GM12878 (cell line): Measurements from ENCODE around the gene NAA20. TPM values are rescaled to one million over a fixed set of nuclear protein-coding genes. Genes with fewer than 3 reads are reported as not detected.

Source experiments
- ATAC-seq: fragments of 200-7000 bp; cut with Tn5 transposase; 3 replicates; pipeline ENCODE4 v1.9.1; 2020; ENCODE audit warnings: mild to moderate bottlenecking, moderate library complexity
- BruUV-seq: library from RNA; stranded (reverse); fragments of 400-500 nt; replicated peaks from 2 replicates; lab custom pipeline; 2021; lab: Mats Ljungman, UMichigan
- CTCF ChIA-PET: fragments of 300-600 bp; sonication (Branson Sonifier 250); formaldehyde crosslinking; extraction: SDS; loops from one replicate; lab custom pipeline; 2021; ENCODE audit warnings: inconsistent platforms; lab: Yijun Ruan, JAX
- POLR2A ChIA-PET: fragments of 350-600 bp; formaldehyde crosslinking; extraction: SDS; loops from one replicate; lab custom pipeline; 2021; ENCODE audit warnings: inconsistent platforms; lab: Charles Lee
- RAD21 ChIA-PET: fragments of 300-600 bp; sonication (Branson Sonifier 250); formaldehyde crosslinking; loops from one replicate; lab custom pipeline; 2023; ENCODE audit warnings: antibody characterized with exemption; ENCODE audit not compliant: unreplicated experiment; lab: Charles Lee
- SMC1A ChIA-PET: fragments of 300-600 bp; sonication (Branson Sonifier 250); formaldehyde crosslinking; loops from one replicate; lab custom pipeline; 2023; ENCODE audit not compliant: unreplicated experiment, uncharacterized antibody; lab: Charles Lee
- DNase-seq: peaks from one replicate; pipeline ENCODE4 v3.0.0-alpha.2; 2011; ENCODE audit warnings: low read depth, low spot score
- FAIRE-seq: peaks from 3 replicates; lab custom pipeline; 2011; peaks lifted over from hg19 to GRCh38; lab: Jason Lieb, UNC
- H2AFZ ChIP-seq: 2 replicates; pipeline ENCODE4 v1.6.0; 2011; ENCODE audit warnings: low read depth, low read length, control low read depth; ENCODE audit not compliant: control insufficient read depth
- H3K27ac ChIP-seq: 2 replicates; pipeline ENCODE4 v1.5.1; 2011; ENCODE audit warnings: control low read depth; ENCODE audit not compliant: control insufficient read depth, insufficient read depth
- H3K27me3 ChIP-seq, 2 experiments: replicated peaks in 1 of 2; 2 replicates each; pipeline versions ENCODE4 v1.6.0 to v1.6.1; 2011; ENCODE audit warnings: low read length in 1 of 2; ENCODE audit not compliant: control insufficient read depth in 2 of 2, insufficient read depth in 2 of 2
- H3K36me3 ChIP-seq, 2 experiments: 2 replicates each; pipeline ENCODE4 v1.5.1; 2011; ENCODE audit warnings: low read length in 1 of 2; ENCODE audit not compliant: control insufficient read depth in 2 of 2, insufficient read depth in 2 of 2
- H3K4me1 ChIP-seq: 2 replicates; pipeline ENCODE4 v1.6.1; 2011; ENCODE audit warnings: mild to moderate bottlenecking, low read length, moderate library complexity, mixed read lengths; ENCODE audit not compliant: control insufficient read depth, insufficient read depth
- H3K4me2 ChIP-seq: 2 replicates; pipeline ENCODE4 v1.6.0; 2011; ENCODE audit warnings: control low read depth; ENCODE audit not compliant: control insufficient read depth, insufficient read depth
- H3K4me3 ChIP-seq: fragments of 200-600 bp; sonication (generic); 2 replicates; pipeline ENCODE4 v1.5.1; 2016
- H3K79me2 ChIP-seq: 2 replicates; pipeline ENCODE4 v1.6.0; 2011; ENCODE audit warnings: low read length; ENCODE audit not compliant: control insufficient read depth, insufficient read depth
- H3K9ac ChIP-seq: 2 replicates; pipeline ENCODE4 v1.8.0; 2011; ENCODE audit warnings: low read length, control low read depth, mixed read lengths; ENCODE audit not compliant: control insufficient read depth, insufficient read depth
- H3K9me3 ChIP-seq: replicated peaks from 3 replicates; pipeline ENCODE4 v1.5.1; 2011; ENCODE audit warnings: mild to moderate bottlenecking, low read length; ENCODE audit not compliant: control insufficient read depth, insufficient read depth
- H4K20me1 ChIP-seq: 2 replicates; pipeline ENCODE4 v1.6.0; 2011; ENCODE audit not compliant: control insufficient read depth, insufficient read depth
- CHD4 ChIP-seq: fragments of 200-600 bp; sonication (generic); IDR thresholded peaks from 2 replicates; pipeline ENCODE4 v1.6.1; 2016; ENCODE audit warnings: mild to moderate bottlenecking
- EED ChIP-seq: sonication (generic); IDR thresholded peaks from 2 replicates; pipeline ENCODE4 v1.6.1; 2016; ENCODE audit warnings: antibody characterized with exemption, low read depth
- EGR1 ChIP-seq, 2 experiments: IDR thresholded peaks; 1 replicate in 1 of 2; 2 replicates in 1 of 2; pipeline ENCODE4 v1.6.1; 2011 to 2012; ENCODE audit warnings: low read depth in 2 of 2, low read length in 2 of 2, borderline replicate concordance in 1 of 2, mild to moderate bottlenecking in 1 of 2, moderate library complexity in 1 of 2
- GATAD2B ChIP-seq: fragments of 450-650 bp; conservative IDR thresholded peaks from 2 replicates; pipeline ENCODE4 v1.6.1; 2017; ENCODE audit warnings: low read depth, mild to moderate bottlenecking, moderate library complexity
- HDGF ChIP-seq: fragments of 450-650 bp; IDR thresholded peaks from 2 replicates; pipeline ENCODE4 v1.6.1; 2016; ENCODE audit warnings: antibody characterized with exemption
- JUNB ChIP-seq: IDR thresholded peaks from 2 replicates; pipeline ENCODE4 v1.6.1; 2016; ENCODE audit warnings: antibody characterized with exemption, mild to moderate bottlenecking
- MEF2A ChIP-seq: IDR thresholded peaks from 2 replicates; pipeline ENCODE4 v1.6.1; 2011; ENCODE audit warnings: low read depth, mild to moderate bottlenecking, low read length, moderate library complexity; ENCODE audit not compliant: insufficient read depth
- MTA3 ChIP-seq: IDR thresholded peaks from 2 replicates; pipeline ENCODE4 v1.6.1; 2012; ENCODE audit warnings: low read length, inconsistent platforms, borderline replicate concordance
- MYC ChIP-seq: IDR thresholded peaks from 2 replicates; pipeline ENCODE4 v1.6.1; 2011; ENCODE audit warnings: mild to moderate bottlenecking, low read length, moderate library complexity, inconsistent platforms; ENCODE audit not compliant: insufficient read depth, insufficient replicate concordance, insufficient read length, severe bottlenecking
- NR2C1 ChIP-seq: fragments of 450-650 bp; IDR thresholded peaks from 2 replicates; pipeline ENCODE4 v1.6.1; 2017; ENCODE audit warnings: antibody characterized with exemption, mild to moderate bottlenecking, moderate library complexity
- SMAD1 ChIP-seq: fragments of 450-650 bp; IDR thresholded peaks from 2 replicates; pipeline ENCODE4 v1.6.1; 2018; ENCODE audit warnings: mild to moderate bottlenecking, low read depth; ENCODE audit not compliant: partially characterized antibody
- SRF ChIP-seq, 2 experiments: IDR thresholded peaks; 2 replicates each; pipeline ENCODE4 v1.6.1; 2011; ENCODE audit warnings: low read depth in 2 of 2, low read length in 2 of 2, mild to moderate bottlenecking in 1 of 2, moderate library complexity in 1 of 2
- STAT1 ChIP-seq: fragments of 450-650 bp; conservative IDR thresholded peaks from 2 replicates; pipeline ENCODE4 v1.6.1; 2014; ENCODE audit warnings: antibody characterized with exemption, mild to moderate bottlenecking
- TAF1 ChIP-seq: IDR thresholded peaks from 2 replicates; pipeline ENCODE4 v1.6.1; 2011; ENCODE audit warnings: mild to moderate bottlenecking, low read depth, low read length, borderline replicate concordance
- TCF12 ChIP-seq: IDR thresholded peaks from 2 replicates; pipeline ENCODE4 v1.6.1; 2011; ENCODE audit warnings: low read depth, mild to moderate bottlenecking, low read length
- WRNIP1 ChIP-seq: IDR thresholded peaks from 2 replicates; pipeline ENCODE4 v1.6.1; 2011; ENCODE audit warnings: low read depth, low read length, improper control_type of control experiment, borderline replicate concordance
- ZBTB11 ChIP-seq: fragments of 450-650 bp; formaldehyde crosslinking; IDR thresholded peaks from 2 replicates; pipeline ENCODE4 v1.5.0; 2022; ENCODE audit warnings: mild to moderate bottlenecking, missing genetic modification characterization
- ZBTB4 ChIP-seq: fragments of 450-650 bp; formaldehyde crosslinking; IDR thresholded peaks from 2 replicates; pipeline ENCODE4 v1.4.0; 2022; ENCODE audit warnings: mild to moderate bottlenecking, moderate library complexity
- ZNF24 ChIP-seq: fragments of 450-650 bp; IDR thresholded peaks from 2 replicates; pipeline ENCODE4 v1.6.1; 2017; ENCODE audit warnings: antibody characterized with exemption, mild to moderate bottlenecking
- ZNF622 ChIP-seq: fragments of 450-650 bp; IDR thresholded peaks from 2 replicates; pipeline ENCODE4 v1.6.1; 2017; ENCODE audit warnings: mild to moderate bottlenecking, inconsistent platforms
- WGBS: methylation state at CpG from one replicate; pipeline ENCODE4 v1.1.6; 2016; ENCODE audit warnings: low lambda C conversion rate; ENCODE audit not compliant: insufficient replicate concordance, insufficient coverage; ENCODE audit errors: missing lambda C conversion rate; 5-methylcytosine and 5-hydroxymethylcytosine counted together
- in situ Hi-C: fragments of 300-500 bp; cut with MboI; formaldehyde crosslinking; loops from 9 replicates; pipeline ENCODE4 v1.14.3; 2018; ENCODE audit warnings: mixed read lengths
- intact Hi-C: fragments of 100-400 bp; cut with micrococcal nuclease; formaldehyde crosslinking; loops from one replicate; pipeline ENCODE4 v1.14.2; 2022; ENCODE audit not compliant: unreplicated experiment
- polyA plus RNA-seq, 11 experiments: library from polyadenylated mRNA; depleted of rRNA in 4 of 11; unstranded in 6 of 11; stranded (reverse) in 5 of 11; fragments of >200 nt; fragmentation: Nextera tagmentation in 4 of 11; fragmentation: Illumina TruSeq in 1 of 11; extraction: Ambion mirVana in 4 of 11; extraction: Trizol in 1 of 11; gene quantifications; 1 replicate in 1 of 11; 2 replicates in 10 of 11; pipeline versions ENCODE4 v1.2.1 to v1.2.3, GENCODE V29; 2011 to 2016; ENCODE audit warnings: inconsistent platforms in 2 of 11, missing spikeins in 2 of 11, low read depth in 1 of 11
- total RNA-seq, 4 experiments: library from RNA; depleted of rRNA in 3 of 4; stranded (reverse); fragments of >200 nt in 3 of 4; fragmentation: Illumina TruSeq in 1 of 4; extraction: Trizol in 1 of 4; gene quantifications; 2 replicates each; pipeline versions ENCODE4 v1.2.1 to v1.2.3, GENCODE V29; 2013 to 2021

Gene NAA20
- total and polyA plus RNA-seq, 10 of the 15 experiments (the other 5 are each of a cell fraction or from before 2014, with no cell fraction given) = 48.3 to 366 (median 89.1) TPM

- H3K36me3 ChIP-seq = no peaks in the 10 kb centered on the region
- no peak overlapping the region for H2AFZ ChIP-seq
- TF ChIP-seq GATAD2B (no peak), ZNF24 (no peak), EED (no peak), NR2C1 (no peak), ZNF622 (no peak), SRF (IDR thresholded peaks at IDR 0.05; ENCODE audit: low read depth in 2 of 2, low read length in 2 of 2) (no peak), JUNB (no peak), ZBTB11 (CRISPR knock-in tag) (no peak), ZBTB4 (CRISPR knock-in tag) (no peak), SMAD1 (no peak), TCF12 (no peak), MTA3 (no peak), STAT1 (no peak), HDGF (no peak), TAF1 (no peak), EGR1 (IDR thresholded peaks at IDR 0.05; ENCODE audit: borderline replicate concordance in 1 of 2, low read depth in 2 of 2, low read length in 2 of 2) (no peak), CHD4 (no peak), WRNIP1 (no peak), MYC (no peak), MEF2A (no peak)
- H3K9me3 ChIP-seq = no peaks in the 10 kb centered on the region
- ChIA-PET CTCF (interaction anchor here (1.7 kb wide), 1 partner anchor 7 kb away, joined by 3 read pairs; no protein-coding TSS in a partner anchor), RAD21 (no interaction called here), POLR2A (interaction anchor here (0.6 kb wide), 1 partner anchor 16 kb away, joined by 3 read pairs; no protein-coding TSS in a partner anchor), SMC1A (interaction anchor here (1.1 to 1.5 kb wide), 2 partner anchors 9 to 21 kb away, joined by 3 to 4 read pairs; no protein-coding TSS in a partner anchor)
- H3K79me2 ChIP-seq = no peaks in the 10 kb centered on the region
- no peak overlapping the region for H3K9ac ChIP-seq
- intact Hi-C loops (no loop called here), in situ Hi-C loops (no loop called here)
- no peaks in the 10 kb centered on the region for H4K20me1 ChIP-seq
- H3K4me3 ChIP-seq = no peak overlapping the region
- H3K27me3 ChIP-seq = no peaks in the 10 kb centered on the region; a peak in 1 of 4 replicates
- H3K4me2 ChIP-seq = no peak overlapping the region
- ATAC-seq (no peak), FAIRE-seq (no peak), DNase-seq (no peak)
- BruUV-seq = no TSS peak
- 69% methylated on average over 11 of the region's 11 CpGs for WGBS
- no peaks in the 10 kb centered on the region for H3K4me1 ChIP-seq
- no peak overlapping the region for H3K27ac ChIP-seq
Observed at GRCh38 chr20:19971116-19971515, 46.0 kb upstream of the NAA20 start.
